Esophagus muscularis mucosa (tissue), 4 donors: Measurements from ENCODE around the gene PAQR8.

Source experiments
- EP300 ChIP-seq: sonication (generic); formaldehyde crosslinking; IDR thresholded peaks from one replicate; pipeline ENCODE4 v1.6.1; 2017; ENCODE audit warnings: antibody characterized with exemption
- POLR2A ChIP-seq: fragments of 450-650 bp; IDR thresholded peaks from one replicate; pipeline ENCODE4 v1.6.1; 2017; ENCODE audit warnings: antibody characterized with exemption, moderate library complexity, mild to moderate bottlenecking, low read depth
- POLR2AphosphoS5 ChIP-seq, 2 donors: sonication (generic); formaldehyde crosslinking; IDR thresholded peaks; one replicate each; pipeline ENCODE4 v1.6.1; 2017; ENCODE audit warnings: antibody characterized with exemption in 2 of 2
- TF ChIP-seq, protein P1 (sequence below), 3 experiments: fragments of 200-600 bp in 2 of 3; fragments of 450-650 bp in 1 of 3; sonication (generic) in 2 of 3; IDR thresholded peaks; one replicate each; pipeline ENCODE4 v1.5.1; 2017 to 2019; ENCODE audit warnings: antibody characterized with exemption in 3 of 3, mild to moderate bottlenecking in 2 of 3, moderate library complexity in 1 of 3

DNA sequence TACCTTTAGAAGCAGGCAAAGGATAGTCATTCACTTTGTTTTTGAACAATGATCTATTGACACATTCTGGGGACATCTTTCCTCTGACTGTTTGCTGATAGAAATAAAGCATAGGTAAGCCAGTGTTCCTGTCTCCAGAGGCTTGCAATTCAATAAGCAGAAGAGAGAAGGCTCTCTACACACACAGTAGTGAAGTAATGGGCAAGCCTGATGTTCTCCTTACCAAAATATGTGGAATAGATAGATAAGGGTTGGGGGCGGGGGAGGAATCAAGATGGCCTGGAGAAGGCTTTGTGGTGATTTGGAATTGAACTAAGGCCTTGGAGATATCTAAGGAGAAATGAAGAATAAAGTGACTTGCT, 27.3 kb downstream of the PAQR8 start:
- TF ChIP-seq POLR2A (no peak), POLR2AphosphoS5 (IDR thresholded peaks at IDR 0.05) (no peak), EP300 (no peak)
- TF ChIP-seq, protein P1, sequence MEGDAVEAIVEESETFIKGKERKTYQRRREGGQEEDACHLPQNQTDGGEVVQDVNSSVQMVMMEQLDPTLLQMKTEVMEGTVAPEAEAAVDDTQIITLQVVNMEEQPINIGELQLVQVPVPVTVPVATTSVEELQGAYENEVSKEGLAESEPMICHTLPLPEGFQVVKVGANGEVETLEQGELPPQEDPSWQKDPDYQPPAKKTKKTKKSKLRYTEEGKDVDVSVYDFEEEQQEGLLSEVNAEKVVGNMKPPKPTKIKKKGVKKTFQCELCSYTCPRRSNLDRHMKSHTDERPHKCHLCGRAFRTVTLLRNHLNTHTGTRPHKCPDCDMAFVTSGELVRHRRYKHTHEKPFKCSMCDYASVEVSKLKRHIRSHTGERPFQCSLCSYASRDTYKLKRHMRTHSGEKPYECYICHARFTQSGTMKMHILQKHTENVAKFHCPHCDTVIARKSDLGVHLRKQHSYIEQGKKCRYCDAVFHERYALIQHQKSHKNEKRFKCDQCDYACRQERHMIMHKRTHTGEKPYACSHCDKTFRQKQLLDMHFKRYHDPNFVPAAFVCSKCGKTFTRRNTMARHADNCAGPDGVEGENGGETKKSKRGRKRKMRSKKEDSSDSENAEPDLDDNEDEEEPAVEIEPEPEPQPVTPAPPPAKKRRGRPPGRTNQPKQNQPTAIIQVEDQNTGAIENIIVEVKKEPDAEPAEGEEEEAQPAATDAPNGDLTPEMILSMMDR (IDR thresholded peaks at IDR 0.05), result no peak
